HG02623 (cell line): ENCODE data around the gene PCDHA4.
"Not testable (repeated sequence)": the region's sequence is repeated elsewhere in the genome, so short reads cannot be mapped to it uniquely, and the experiment has no call there.

Source experiments
- ATAC-seq: cut with Tn5 transposase; IDR thresholded peaks from one replicate; pipeline ENCODE4 v1.9.1; 2021; ENCODE audit warnings: moderate library complexity; ENCODE audit not compliant: unreplicated experiment

Gene PCDHA4

DNA sequence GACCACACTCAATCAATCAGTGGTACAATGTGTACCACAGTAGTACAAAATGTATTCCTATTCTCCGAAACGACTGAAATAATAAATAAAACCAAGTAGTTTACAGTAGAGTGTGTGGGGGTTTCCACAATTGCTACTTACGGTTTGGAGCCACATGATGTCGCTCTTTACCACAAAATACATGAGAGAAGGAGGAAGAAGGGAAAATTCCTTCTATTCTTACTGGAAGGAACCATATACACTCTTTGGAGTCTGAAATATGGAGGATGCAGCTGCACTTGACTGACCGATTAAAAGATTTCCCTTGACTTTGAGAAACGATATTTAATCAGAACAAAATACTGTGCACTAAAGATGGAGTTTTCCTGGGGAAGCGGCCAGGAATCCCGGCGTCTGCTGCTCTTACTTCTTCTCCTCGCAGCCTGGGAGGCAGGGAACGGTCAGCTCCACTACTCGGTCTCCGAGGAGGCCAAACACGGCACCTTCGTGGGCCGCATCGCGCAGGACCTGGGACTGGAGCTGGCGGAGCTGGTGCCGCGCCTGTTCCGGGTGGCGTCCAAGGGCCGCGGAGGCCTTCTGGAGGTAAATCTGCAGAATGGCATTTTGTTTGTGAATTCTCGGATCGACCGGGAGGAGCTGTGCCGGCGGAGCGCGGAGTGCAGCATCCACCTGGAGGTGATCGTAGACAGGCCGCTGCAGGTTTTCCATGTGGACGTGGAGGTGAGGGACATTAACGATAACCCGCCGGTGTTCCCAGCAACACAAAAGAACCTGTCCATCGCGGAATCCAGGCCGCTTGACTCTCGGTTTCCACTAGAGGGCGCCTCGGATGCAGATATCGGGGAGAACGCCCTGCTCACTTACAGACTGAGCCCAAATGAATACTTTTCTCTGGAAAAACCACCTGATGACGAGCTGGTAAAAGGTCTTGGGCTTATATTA is at the start of gene PCDHA4:
TSS of gene PCDHA4 (plus strand) at position 235 of the 942 bp plus-strand sequence.
- no peak for ATAC-seq

DNA sequence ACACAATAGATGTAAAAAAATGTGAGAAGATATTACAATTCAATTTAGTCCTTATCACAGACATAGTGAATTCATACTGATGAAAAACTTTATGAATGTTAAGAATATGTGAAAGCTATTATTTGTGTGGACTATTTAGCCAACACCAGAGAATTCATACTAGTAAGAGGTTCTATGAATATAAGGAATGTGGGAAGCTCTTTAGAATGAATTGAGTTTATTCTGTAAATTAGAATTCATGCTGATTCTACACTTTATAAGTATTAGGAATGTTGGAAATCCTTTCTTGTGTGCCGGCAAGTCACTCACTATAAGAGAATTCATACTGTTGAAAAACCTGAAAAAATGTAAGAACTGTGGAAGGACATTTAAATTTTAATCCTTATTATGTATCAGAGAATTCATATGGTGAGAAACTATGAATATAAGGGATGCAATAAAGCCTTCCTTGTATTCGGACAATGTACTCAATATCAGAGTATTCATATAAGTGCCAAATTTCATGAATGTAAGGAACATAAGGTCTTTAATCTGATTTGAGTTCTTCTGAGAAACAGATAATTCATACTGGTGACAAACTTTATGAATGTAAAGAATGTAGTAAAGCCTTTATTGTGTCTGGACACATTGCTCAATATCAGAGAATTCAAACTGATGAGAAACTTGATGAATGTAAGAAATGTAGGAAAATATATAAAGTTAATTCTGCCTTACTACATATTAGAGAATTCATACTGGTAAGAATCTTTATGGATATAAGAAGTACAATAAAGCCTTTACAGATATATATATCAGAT is 42.5 kb upstream of the PCDHA4 start:
- no peak for ATAC-seq

DNA sequence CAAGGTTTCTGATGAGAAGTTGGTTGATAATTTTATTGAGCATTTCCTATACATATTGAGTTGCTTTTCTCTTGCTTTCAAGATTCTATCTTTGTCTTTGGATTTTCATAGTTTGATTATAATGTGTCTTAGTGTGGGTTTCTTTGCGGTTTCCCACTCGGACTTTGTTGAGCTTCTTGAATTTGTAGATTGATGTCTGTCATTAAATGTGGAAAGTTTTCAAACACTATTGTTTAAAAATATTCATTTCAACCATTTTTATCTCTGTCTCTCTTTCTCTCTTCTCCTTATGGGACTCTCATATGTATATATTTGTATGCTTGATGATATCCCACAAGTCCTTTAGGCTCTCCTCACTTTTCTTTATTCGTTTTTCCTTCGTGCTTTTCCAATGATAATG is 39.4 kb upstream of the PCDHA4 start:
- ATAC-seq: no peak

DNA sequence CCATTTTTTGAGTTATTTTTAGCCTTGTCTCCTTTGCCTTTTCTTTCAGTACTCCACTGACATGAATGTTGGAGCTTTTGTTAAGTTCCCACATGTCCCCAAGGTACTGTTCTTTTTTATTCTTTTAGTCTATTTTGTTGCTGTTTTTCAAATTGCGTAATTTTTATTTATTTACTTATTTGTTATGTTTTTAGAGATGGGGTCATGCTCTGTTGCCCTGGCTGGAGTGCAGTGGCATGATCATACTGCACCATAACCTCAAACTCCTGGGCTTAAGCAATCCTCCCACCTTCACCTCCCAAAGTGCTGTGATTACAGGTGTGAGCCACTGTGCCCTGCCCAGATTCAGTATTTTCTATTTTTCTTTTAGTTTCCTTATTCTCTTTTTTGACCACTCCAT is 26.4 kb upstream of the PCDHA4 start:
- ATAC-seq: no peak

DNA sequence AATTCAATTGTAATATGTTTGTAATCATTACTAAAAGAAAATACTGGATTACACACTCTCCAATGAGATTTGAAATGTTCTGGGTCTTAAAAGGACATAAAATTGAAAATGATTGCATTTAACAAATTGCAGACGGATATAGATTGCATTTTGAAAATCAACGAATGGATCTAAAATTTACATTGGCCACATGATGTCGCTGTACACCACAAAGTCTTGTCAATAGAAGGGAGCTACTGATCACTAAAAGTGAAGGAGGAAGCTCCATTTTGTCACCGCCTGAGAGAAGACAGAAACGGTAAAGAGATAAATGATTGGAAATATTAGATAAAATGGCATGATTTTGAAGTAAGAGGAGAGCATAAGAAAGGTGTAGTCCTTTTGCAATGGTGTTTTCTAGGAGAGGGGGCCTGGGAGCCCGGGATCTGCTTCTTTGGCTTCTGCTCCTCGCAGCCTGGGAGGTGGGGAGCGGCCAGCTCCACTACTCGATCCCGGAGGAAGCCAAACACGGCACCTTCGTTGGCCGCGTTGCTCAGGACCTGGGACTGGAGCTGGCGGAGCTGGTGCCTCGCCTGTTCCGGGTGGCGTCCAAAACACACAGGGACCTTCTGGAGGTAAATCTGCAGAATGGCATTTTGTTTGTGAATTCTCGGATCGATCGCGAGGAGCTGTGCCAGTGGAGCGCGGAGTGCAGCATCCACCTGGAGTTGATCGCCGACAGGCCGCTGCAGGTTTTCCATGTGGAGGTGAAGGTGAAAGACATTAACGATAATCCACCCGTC is 20.8 kb upstream of the PCDHA4 start, which contains the start of gene PCDHA1:
TSS of gene PCDHA1 (plus strand) at position 236 of the 782 bp plus-strand sequence.
- no peak for ATAC-seq

DNA sequence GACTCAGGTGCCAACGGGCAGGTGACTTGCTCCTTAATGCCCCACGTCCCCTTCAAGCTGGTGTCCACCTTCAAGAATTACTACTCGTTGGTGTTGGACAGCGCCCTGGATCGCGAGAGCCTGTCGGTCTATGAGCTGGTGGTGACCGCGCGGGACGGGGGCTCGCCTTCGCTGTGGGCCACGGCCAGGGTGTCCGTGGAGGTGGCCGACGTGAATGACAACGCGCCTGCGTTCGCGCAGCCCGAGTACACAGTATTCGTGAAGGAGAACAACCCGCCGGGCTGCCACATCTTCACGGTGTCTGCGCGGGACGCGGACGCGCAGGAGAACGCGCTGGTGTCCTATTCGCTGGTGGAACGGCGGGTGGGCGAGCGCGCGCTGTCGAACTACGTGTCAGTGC is 19.4 kb upstream of the PCDHA4 start:
- ATAC-seq: not testable (repeated sequence)

DNA sequence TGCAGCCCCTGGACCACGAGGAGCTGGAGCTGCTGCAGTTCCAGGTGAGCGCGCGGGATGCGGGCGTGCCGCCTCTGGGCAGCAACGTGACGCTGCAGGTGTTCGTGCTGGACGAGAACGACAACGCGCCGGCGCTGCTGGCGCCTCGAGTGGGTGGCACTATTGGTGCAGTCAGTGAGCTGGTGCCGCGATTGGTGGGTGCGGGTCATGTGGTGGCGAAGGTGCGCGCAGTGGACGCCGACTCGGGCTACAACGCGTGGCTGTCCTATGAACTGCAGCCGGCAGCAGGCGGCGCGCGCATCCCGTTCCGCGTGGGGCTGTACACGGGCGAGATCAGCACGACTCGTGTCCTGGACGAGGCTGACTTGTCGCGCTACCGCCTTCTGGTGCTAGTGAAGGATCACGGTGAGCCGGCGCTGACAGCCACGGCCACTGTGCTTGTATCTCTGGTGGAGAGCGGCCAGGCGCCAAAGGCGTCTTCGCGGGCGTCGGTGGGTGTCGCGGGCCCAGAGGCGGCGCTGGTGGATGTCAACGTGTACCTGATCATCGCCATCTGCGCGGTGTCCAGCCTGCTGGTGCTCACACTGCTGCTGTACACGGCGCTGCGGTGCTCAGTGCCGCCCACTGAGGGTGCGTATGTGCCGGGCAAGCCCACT is 18.9 kb upstream of the PCDHA4 start:
- not testable (repeated sequence) for ATAC-seq

DNA sequence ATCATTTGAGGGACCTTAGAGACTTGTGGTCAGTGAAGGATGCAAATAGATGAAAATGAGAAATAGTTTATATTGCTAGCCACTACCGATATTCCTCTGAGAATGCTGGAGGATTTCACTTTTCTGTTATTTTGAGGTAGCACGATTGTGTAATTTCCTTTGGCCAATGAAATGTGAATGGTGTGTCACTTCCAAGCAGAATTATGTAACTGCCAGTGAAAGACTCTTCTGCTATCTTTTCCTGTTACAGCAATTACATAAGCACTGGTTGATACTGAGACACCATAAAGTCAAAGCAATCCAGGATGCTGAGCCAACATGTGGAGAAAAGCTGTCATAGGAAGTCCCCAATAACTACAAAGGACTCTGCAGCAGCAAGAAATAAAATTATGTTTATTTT is 15.8 kb upstream of the PCDHA4 start:
- ATAC-seq: no peak

DNA sequence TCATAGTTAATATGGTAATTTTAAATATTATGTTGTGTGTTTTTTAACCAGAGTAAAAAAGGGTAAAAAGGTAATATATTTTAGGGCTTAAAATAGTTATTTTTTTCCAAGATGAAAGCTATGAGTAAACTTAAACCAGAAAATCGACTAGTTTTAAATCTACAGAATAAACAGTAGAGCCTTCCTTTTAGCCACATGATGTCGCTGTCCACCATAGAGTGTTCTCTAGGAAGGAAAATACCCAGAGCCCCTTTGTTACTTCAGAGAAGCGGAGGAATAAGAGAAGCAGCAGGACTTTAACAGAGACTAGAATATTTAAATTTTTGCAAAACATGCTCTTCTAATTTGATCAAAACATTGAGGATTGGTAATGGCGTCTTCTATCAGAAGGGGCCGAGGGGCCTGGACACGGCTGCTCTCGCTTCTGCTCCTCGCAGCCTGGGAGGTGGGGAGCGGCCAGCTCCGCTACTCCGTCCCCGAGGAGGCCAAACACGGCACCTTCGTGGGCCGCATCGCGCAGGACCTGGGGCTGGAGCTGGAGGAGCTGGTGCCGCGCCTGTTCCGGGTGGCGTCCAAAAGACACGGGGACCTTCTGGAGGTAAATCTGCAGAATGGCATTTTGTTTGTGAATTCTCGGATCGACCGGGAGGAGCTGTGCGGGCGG is 12.1 kb upstream of the PCDHA4 start, which contains the start of gene PCDHA2:
TSS of gene PCDHA2 (plus strand) at position 258 of the 664 bp plus-strand sequence.
- ATAC-seq: no peak

DNA sequence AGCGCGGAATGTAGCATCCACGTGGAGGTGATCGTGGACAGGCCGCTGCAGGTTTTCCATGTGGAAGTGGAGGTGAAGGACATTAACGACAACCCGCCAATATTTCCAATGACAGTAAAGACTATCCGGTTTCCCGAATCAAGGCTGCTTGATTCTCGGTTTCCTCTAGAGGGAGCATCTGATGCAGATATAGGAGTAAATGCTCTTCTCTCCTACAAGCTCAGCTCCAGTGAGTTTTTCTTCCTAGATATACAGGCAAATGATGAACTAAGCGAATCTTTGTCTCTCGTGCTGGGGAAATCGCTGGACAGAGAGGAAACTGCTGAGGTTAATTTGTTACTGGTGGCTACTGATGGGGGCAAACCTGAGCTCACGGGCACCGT is 11.6 kb upstream of the PCDHA4 start:
- no peak for ATAC-seq

DNA sequence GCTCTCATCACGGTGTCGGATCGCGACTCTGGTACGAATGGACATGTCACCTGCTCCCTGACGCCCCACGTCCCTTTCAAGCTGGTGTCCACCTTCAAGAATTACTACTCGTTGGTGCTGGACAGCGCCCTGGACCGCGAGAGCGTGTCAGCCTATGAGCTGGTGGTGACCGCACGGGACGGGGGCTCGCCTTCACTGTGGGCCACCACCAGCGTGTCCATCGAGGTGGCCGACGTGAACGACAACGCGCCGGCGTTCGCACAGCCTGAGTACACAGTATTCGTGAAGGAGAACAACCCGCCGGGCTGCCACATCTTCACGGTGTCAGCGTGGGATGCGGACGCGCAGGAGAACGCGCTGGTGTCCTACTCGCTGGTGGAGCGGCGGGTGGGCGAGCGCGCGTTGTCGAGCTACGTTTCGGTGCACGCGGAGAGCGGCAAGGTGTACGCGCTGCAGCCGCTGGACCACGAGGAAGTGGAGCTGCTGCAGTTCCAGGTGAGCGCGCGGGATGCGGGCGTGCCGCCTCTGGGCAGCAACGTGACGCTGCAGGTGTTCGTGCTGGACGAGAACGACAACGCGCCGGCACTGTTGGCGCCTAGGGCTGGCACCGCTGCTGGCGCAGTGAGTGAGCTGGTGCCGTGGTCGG is 10.7 kb upstream of the PCDHA4 start:
- ATAC-seq: not testable (repeated sequence)

DNA sequence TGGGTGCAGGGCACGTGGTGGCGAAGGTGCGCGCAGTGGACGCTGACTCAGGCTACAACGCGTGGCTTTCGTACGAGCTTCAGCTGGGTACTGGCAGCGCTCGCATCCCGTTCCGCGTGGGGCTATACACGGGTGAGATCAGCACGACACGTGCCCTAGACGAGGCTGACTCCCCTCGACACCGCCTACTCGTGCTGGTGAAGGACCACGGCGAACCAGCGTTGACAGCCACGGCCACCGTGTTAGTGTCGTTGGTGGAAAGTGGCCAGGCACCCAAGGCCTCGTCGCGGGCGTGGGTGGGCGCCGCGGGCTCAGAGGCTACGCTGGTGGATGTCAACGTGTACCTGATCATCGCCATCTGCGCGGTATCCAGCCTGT is 10.2 kb upstream of the PCDHA4 start:
- no peak for ATAC-seq

DNA sequence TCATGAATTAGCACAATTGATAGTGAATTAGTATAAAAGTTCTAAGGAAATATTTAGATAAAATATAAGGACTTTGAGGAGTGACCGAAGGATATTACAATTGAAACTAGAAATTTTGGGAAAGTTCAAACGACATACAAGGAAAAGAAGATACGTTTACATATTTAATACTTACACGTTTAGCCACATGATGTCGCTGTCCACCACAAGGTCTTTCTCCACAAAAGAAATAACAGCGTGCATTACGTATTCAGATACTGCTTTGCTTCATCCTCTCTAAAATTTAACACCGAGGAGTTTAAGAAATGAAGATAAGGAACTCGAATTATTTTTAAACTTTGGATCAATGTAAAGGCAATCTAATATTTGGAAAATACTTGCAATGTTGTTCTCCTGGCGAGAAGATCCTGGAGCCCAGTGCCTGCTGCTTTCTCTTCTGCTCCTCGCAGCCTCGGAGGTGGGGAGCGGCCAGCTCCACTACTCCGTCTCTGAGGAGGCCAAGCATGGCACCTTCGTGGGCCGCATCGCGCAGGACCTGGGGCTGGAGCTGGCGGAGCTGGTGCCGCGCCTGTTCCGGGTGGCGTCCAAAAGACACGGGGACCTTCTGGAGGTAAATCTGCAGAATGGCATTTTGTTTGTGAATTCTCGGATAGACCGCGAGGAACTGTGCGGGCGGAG is 5.9 kb upstream of the PCDHA4 start, which contains the start of gene PCDHA3:
TSS of gene PCDHA3 (plus strand) at position 242 of the 678 bp plus-strand sequence.
- no peak for ATAC-seq

DNA sequence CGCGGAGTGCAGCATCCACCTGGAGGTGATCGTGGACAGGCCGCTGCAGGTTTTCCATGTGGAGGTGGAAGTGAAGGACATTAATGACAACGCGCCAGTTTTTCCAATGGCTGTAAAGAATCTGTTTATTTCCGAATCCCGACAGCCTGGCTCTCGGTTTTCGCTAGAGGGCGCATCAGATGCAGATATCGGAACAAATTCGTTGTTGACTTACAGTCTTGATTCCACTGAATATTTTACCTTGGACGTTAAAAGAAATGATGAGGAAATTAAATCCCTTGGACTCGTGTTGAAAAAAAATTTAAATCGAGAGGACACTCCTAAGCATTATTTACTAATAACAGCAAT is 5.4 kb upstream of the PCDHA4 start:
- no peak for ATAC-seq

DNA sequence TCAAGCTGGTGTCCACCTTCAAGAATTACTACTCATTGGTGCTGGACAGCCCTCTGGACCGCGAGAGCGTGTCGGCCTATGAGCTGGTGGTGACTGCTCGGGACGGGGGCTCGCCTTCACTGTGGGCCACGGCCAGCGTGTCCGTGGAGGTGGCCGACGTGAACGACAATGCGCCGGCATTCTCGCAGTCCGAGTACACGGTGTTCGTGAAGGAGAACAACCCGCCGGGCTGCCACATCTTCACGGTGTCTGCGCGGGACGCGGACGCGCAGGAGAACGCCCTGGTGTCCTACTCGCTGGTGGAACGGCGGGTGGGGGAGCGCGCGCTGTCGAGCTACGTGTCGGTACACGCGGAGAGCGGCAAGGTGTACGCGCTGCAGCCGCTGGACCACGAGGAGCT is 4.5 kb upstream of the PCDHA4 start:
- ATAC-seq: not testable (repeated sequence)

DNA sequence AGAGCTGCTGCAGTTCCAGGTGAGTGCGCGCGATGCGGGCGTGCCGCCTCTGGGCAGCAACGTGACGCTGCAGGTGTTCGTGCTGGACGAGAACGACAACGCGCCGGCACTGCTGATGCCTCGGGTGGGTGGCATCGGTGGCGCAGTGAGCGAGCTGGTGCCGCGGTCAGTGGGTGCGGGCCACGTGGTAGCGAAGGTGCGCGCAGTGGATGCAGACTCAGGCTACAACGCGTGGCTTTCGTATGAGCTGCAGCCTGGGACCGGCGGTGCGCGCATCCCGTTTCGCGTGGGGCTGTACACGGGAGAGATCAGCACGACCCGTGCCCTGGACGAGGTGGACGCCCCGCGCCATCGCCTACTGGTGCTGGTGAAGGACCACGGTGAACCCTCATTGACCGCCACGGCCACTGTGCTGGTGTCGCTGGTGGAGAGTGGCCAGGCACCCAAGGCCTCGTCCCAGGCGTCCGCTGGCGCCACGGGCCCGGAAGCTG is 4.0 kb upstream of the PCDHA4 start:
- no peak for ATAC-seq

DNA sequence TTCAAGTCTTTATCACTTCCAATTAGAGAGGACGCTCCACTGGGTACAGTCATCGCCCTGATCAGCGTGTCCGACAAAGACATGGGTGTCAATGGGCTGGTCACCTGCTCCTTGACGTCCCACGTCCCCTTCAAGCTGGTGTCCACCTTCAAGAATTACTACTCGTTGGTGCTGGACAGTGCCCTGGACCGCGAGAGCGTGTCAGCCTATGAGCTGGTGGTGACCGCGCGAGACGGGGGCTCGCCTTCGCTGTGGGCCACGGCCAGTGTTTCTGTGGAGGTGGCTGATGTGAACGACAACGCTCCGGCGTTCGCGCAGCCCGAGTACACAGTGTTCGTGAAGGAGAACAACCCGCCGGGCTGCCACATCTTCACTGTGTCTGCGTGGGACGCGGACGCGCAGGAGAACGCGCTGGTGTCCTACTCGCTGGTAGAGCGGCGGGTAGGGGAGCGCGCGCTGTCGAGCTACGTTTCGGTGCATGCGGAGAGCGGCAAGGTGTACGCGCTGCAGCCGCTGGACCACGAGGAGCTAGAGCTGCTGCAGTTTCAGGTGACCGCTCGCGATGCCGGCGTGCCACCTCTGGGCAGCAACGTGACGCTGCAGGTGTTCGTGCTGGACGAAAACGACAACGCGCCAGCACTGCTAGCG is 1.5 kb downstream of the PCDHA4 start:
- not testable (repeated sequence) for ATAC-seq

DNA sequence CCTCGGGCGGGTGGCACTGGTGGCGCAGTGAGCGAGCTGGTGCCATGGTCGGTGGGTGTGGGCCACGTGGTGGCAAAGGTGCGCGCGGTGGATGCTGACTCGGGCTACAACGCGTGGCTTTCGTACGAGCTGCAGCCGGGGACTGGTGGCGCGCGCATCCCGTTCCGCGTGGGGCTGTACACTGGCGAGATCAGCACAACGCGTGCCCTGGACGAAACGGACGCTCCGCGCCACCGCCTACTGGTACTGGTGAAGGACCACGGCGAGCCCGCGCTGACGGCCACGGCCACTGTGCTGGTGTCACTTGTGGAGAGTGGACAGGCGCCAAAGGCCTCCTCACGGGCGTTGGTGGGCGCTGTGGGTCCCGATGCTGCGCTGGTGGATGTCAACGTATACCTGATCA is 2.0 kb downstream of the PCDHA4 start:
- ATAC-seq: no peak
